Hypothalamus (tissue), 51 donors: Measurements from ENCODE around the gene HMSD.

Experiments used
- DNase-seq, 51 donors: peaks; one replicate each; lab custom pipeline; 2025; lab: John Stamatoyannopoulos, UW

The HMSD gene

DNA sequence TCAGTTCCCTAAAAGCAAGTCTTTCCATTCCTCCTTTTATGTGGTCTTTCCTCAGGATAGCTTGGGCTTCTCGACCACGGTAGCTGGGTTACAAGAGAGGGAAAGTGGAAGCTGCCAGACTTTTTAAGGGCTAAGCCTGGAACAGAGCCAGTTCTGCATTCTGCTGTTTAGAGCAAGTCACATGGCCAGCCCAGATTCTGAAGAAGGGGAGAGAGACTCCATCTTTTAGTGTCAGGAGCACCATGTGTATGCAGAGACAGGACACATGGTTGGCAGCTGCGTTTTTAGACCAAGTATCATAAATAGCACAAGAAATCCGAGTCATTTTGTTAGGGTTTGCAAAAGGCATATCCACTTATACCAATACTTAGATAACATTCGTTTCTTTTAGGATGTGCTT is 4.7 kb downstream of the HMSD start:
- DNase-seq = no peak

DNA sequence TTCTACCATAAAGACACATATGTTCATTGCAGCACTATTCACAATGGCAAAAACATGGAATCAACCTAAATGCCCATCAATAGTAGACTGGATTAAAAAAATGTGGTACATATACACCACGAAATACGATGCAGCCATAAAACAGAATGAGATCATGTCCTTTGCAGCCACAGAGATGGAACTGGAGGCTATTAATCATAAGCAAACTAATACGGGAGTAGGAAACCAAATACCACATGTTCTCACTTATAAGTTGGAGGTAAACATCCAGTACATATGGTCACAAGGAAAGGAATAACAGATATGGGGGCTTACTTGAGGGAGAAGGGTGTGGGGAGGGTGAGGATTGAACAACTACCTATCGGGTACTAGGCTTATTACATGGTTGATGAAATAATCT is 7.7 kb downstream of the HMSD start:
- DNase-seq = no peak

DNA sequence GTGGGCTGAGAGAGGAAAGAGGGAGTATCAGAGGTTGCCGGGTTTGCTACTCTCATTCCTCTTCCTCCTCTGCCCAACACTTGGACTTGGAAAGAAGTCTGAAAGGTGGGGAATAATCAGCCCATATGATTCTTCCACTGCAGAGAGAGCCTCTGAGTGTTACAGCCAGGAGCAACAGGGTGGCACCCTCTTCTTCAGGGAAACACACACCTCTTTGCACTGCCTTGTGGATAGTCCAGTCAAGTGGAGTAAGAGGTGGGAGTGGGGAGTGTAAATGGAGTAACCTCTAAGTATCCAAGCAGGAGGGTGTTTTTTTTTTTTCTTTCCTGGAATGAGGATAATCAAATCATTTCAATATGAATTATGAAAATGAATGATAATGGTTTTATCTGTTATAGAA is 11.8 kb downstream of the HMSD start:
- DNase-seq = no peak

DNA sequence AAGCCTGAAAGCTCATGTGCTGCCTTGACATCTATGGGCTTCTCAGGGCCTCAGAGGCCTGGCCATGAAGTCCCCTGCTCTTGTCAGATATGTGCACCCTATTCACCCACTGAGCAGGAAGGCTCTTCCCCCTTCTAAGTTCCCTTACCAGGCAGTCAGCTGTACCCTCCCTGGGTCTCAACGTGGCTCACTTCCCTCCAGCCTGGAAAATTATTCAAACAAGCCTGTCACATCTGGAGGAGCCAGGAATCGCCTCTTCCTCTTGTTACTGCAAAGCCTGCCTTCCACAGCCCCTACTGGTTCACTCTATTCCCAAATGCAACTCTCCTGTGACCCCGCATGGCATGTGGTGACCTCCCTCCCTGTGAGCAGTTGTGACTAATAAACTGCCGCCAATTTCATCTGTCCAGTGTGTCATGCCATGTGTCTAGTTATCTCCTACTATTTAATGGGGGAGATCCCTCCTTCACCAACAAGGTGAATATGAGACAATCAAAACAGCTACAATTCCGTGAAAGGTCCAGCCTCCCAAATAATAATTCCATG is 12.4 kb downstream of the HMSD start:
- DNase-seq = no peak

DNA sequence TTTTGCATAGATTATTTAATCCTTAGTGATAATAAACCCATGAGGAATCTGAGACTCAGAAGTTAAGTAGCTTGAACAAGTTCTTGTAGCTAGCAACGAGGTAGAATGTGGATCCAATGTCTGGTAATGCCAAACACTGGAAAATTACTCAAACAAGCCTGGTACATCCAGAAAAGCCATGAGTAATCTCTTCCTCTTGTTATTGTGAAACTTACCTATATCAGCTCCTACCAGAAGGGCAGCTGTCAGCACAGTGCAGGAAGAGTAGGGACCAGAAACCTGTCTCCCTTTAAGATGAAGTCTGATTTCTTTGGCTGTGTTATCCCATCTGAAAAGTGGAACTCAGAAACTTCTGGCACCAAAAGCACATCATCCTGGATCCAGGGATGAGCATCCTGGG is 13.0 kb downstream of the HMSD start:
- DNase-seq = no peak

DNA sequence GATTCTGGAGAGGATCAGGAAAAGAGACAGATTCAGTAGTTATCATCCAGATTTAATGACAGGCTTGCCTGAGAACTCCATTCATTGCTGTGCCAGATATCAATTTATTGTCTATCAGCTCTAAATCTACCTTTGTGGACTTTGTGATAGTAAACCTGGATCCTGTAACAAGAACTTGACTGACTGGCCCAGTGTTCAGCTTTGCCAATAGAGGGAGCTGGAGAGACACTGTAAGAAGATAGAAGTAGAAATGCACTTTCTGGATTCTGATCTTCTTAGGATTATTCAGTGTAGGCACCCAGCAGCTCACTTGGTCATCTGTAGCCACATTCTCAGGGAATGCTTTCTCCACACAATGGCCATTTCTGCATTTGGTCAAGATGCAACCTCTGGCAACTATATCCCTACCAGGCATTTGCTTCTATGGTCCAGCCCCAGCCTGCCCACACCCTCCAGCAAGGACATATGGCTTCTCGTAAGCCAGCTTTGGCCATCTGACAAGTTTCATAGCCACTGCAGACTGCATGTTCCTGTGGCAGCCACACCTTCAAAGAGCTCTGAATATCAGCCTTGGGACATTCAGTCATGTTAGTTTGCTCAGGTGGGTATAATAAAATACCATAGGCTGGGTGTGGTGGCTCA is 14.6 kb downstream of the HMSD start:
- DNase-seq = peak in 13 of 51 donors; percentile 6 to 47 (median 28)

DNA sequence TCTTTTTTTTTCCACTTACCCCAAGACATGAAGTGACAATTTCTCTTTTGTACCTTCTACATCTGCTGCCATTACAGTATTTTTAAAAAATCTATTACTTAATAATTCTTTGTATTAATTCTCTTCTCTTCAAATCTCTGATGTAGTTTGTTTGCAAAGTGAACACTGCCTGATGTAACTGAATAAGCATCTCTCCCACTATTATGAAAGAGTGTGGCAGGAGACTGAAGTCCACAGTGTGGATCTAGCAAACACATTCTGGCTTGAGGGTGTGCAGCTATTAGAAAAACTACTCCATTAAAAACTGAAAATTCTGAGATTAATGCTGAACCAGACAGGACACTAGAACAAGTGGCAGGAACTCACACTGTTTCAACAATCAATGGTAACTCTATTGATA is 15.8 kb downstream of the HMSD start:
- no peak for DNase-seq

DNA sequence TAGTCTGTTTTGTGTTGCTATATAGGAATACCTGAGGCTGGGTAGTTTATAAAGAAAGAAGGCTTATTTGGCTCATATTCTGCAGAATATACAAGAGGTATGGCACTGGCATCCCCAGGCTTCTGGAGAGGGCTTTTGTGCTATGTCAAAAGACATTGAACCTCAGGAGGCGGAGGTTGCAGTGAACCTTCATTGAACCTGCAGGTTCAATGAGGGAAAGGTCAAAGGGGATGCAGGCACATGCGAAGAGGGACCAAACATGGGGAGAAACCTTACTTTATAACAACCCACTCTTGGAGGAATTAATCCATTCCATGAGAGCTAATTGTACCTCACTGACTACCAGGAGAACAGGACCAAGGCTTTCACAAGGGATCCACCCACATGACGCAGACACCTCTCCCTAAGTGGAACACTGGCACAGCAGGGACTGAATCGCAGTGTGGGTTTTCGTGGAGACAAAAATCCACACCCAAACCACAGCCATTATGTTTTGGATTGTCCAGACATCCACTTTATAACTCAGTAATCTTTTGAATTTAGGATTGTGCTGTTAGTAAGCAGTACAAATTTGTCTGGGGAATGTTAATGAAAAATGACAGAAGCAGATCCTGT is 16.7 kb downstream of the HMSD start:
- DNase-seq = no peak

DNA sequence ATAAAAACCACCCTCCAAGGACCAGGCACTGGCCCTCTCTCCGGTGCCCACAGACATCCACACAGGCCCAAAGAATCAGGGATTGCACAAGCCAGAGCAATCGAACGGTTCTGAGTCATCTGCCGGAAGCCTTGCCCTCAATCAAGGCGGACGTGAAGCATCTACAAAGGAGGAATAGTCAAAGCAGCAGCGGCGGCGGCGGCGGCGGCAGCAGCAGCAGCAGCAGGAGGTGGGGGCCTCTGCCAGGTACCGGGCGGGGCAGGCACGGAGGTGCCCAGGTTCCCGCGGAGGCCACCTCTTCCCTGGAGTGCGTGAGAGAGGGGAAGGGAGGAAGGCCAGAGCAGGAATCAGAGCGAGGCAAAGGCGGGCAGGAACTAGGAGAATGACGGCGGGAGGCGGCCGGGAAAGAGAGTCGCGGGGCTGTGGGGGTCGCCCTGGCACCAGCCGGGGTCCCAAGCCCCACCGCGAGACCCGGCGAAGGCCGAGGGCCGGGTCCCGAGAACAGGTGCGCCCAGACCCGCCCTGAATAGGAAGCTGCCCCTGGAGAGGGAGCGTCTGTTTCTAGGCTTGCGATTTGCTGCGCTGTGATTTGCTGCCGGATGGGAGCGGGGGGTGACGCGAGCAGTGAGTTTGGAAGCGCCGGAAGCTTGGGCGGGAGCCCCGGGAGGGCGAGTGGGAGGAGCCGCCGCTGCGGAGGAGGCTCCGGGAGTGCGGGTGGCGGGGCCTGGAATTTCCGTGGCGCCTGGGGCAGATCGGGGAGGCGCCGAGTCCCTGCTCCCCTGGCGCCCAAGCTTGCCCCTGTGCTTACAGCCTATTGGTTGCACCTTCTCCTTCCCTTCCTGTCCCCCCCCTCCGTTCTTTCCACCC is 21.1 kb downstream of the HMSD start, which contains the start of gene SERPINB8:
TSS of gene SERPINB8 (plus strand) at position 140 of the 867 bp plus-strand sequence. CDS start 8,228 bp downstream, outside the sequence.
- peak; percentile 47 to 96 (median 89) for DNase-seq

DNA sequence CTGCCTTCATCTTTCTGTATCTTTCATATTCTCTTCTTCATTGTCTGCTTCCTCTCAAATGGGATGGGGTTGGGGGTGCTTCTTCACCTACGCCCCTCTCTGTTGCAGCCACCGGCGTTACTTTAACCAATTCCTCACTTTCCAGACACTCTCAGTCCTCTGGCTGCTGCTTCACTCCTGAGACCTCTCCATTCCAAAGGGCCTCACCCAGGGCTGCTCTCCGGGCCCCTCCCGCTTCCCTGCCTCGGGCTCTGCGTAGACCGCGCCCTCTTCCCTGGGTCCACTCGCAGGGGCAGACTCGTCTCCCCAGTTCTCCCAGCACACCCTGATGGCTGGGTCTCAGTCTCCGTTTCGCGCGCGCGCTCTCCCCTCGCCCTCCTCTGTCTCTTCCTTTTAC is 21.7 kb downstream of the HMSD start:
- peak in 22 of 51 donors; percentile 5 to 81 (median 44) for DNase-seq

DNA sequence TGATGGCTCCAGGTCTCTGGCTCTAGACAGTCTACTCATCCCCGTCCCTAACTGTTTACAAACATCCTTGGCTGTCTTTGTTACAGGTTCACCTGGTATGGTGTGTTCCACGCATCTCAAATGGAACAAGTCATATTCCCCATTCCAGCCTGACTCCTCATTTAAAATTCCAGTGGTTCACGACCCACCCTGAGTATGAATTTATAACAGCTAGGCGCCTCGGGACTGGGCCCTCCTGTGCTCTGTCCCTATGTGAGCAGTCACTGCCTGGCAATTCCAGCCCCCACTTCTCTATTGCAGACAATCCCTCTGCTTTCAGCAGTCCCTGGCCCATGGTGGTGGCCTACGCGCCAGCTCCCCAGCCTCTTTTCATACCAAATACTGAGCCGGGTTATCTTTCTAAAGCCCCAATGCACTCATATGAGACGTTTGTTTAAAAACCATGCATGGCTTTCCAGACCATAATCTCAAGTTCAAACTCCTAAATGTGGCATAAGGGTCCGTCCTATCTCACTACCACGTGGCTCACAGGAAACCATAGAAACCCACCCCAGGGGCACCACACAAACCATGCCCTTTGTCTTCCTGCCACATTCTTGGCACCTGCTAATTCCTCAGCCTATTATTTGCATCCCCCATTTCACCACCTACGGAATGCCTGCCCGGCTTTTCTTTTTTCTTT is 22.4 kb downstream of the HMSD start:
- peak in 4 of 51 donors; percentile 3 to 46 (median 8) for DNase-seq

DNA sequence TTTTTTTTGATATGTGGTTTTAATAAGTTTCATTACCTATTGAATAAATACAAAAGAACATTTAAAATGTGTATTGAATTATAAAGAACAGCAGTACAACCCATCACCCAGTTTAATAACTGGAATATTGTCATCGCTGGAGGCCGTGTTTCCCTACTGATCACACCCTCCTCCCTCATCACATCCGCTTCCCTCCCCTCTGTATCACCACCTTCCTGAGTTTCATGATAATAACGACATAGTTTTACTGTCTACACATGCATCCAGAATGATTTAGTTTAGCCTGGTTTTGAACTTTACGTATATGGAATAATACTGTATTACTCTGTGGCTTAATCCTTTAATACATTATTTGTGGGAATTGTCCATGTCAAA is 22.9 kb downstream of the HMSD start:
- DNase-seq = no peak

DNA sequence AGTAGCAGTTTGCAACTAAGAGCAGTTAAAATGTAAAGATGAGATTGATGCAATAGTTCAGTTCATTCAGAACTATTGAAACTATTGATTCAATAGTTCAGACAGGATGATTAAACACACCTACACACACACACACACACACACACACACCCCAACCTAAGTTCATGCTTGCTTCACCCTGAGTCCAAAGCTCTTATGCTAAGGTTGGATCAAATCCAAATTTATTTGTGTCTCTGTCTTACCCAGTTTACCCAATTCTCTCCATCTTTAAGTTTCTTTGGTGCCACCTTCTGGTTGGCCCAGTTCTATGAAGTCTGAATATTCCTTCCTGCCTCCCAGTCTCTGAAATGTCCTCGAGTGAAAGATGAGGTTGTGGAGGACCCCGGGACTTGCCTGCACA is 25.9 kb downstream of the HMSD start:
- DNase-seq = peak in 2 of 51 donors; percentile 10 to 13

DNA sequence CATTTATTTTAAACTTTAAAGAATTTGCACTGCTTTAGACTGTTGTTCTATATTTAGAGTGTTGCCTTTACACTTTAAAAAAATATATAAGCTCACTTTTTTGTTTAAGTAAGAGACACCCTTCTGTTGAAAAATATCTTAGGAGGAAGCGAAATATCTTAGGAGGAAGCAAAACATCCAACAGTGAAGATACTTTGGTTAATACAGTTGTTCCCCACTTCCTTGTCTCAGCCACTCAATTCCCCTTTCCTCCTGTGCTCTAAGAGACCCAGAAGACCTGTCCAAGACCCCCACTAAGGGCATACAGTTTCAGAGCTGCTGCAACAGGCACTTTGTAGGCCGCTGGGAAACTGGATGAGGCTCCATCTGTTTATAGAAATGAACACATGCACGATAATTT is 26.5 kb downstream of the HMSD start:
- DNase-seq = no peak

DNA sequence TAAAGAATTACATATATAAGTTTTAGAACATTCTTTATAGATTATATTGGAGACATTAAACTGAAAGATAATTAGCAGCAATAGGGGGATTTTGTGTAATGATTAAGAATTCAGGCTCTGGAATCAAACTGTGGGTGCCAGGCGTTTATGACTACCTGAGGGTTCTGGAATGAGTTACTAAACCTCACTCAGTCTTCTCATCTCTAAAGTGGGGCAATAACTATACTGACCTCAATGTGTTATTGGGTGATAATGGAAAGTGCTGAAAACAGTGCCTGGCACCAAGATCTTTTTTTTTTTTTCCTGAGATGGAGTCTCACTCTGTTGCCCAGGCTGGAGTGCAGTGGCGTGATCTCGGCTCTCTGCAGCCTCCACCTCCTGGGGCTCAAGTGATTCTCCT is 27.9 kb downstream of the HMSD start:
- no peak for DNase-seq

DNA sequence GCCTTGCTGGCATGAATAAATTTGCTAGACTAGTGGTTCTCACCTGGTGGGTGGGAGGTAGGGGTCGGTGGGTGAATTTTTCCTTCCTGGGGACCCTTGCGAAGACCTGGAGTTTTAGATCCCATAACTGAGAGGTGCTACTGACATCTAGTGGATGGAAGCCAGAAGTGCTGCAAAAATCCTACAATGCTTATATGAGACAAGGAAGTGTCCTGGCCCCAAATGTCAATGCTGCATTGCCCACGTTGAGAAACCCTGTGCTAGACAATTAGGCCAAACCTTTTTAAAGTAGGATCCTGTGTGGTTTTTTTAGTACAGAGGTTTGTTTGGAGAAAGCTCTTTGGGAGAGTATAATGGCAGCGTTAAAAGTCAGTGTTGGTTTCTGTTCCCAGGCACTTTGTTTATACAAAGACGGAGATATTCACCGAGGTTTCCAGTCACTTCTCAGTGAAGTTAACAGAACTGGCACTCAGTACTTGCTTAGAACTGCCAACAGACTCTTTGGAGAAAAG is 30.4 kb downstream of the HMSD start:
- peak in 24 of 51 donors; percentile 3 to 64 (median 30) for DNase-seq

DNA sequence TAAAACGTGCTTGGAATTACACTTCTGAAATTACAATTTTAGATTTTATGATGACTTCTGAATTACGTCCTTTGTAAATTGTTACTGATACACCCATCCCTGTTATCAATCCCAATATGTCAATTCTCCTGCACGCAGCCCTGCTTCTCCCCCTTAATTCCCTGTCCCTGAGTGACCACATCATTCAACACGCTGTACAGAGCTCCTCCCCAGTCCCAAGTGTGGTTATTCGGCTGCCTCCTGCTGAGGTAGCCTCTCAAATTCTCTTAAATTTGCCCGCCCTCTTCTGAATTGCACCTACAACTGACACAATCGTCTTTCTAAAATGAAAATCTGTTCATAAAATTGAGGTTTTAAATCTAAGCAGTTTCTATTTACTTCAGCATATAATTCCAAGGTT is 30.9 kb downstream of the HMSD start:
- no peak for DNase-seq

DNA sequence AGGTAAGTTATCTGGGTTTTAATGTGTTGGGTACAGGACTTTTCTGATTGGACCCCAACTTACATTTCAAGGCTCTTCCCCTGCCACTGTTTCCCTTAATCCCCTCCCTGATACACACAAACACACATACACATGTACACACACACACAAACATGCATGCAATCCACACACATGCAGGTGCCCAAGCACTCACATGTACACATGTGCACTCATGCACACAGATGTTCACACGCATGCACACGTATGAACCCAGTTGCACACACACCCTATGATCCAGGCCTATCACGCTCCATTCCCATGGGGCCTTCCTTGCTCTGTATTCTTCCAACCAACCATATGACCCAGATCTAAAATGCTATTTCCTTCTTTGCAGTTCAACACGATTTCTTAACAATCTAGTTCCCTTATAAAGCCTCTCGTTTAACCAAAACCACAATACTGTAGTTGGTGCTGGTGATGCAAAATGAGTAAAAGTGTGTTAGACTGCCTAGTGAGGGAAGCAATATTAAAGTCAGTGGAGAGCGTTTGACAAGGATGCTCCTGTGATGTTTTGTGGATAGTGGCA is 31.9 kb downstream of the HMSD start:
- DNase-seq = no peak

DNA sequence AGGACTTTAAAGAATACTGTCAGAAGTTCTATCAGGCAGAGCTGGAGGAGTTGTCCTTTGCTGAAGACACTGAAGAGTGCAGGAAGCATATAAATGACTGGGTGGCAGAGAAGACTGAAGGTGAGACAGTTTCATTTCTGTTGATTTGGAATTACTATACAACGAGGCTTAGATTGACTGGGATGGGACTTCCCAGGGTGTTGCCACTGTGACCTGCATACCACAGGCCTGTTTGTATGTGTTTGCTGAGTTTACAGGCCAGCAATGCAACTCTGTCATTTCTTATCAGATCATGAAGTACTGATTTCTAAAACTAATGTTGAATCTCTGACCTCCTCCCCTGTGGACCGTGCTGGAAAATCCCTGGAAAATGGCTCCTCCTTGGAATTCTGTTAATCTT is 32.6 kb downstream of the HMSD start:
- DNase-seq = no peak

DNA sequence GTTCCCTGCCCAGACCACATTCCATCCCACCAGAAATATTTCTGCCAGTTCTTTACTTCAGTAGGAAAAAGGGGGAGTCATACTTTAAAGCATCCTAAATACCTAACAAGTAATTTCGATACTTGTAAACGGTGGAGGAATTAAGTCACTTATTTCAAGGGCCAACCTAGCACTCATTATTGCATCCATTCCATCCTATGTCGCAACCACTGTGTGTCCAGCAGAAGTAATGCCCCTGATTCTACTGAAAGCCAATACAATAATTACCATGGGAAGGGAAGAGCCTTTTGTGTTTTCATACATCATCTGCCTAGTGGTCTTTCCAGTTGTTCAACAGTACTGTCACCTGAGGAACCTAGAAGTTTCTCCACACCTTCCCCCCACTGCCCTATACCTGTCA is 33.3 kb downstream of the HMSD start:
- DNase-seq = no peak
